ENCODE data around the gene SLC52A1.

- TF ChIP-seq, protein P1, sequence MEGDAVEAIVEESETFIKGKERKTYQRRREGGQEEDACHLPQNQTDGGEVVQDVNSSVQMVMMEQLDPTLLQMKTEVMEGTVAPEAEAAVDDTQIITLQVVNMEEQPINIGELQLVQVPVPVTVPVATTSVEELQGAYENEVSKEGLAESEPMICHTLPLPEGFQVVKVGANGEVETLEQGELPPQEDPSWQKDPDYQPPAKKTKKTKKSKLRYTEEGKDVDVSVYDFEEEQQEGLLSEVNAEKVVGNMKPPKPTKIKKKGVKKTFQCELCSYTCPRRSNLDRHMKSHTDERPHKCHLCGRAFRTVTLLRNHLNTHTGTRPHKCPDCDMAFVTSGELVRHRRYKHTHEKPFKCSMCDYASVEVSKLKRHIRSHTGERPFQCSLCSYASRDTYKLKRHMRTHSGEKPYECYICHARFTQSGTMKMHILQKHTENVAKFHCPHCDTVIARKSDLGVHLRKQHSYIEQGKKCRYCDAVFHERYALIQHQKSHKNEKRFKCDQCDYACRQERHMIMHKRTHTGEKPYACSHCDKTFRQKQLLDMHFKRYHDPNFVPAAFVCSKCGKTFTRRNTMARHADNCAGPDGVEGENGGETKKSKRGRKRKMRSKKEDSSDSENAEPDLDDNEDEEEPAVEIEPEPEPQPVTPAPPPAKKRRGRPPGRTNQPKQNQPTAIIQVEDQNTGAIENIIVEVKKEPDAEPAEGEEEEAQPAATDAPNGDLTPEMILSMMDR (tag by site-specific recombination; IDR thresholded peaks at IDR 0.05) = no peak
- TF ChIP-seq MZF1 (tag by site-specific recombination; IDR thresholded peaks at IDR 0.05; ENCODE audit: borderline replicate concordance) (no peak), ZNF548 (tag by site-specific recombination; IDR thresholded peaks at IDR 0.05) (no peak), SP2 (tag by site-specific recombination; IDR thresholded peaks at IDR 0.05) (no peak), ZNF140 (tag by site-specific recombination; IDR thresholded peaks at IDR 0.05) (no peak), ZNF561 (tag by site-specific recombination; IDR thresholded peaks at IDR 0.05; ENCODE audit: borderline replicate concordance) (no peak), ZNF350 (tag by site-specific recombination; IDR thresholded peaks at IDR 0.05) (no peak), ZNF514 (tag by site-specific recombination; IDR thresholded peaks at IDR 0.05) (no peak)
These were observed at the start of gene SLC52A1 for GRCh38 chr17:5035315-5035714.

All from HEK293 (cell line).